GM10266 (cell line): ENCODE results near the gene CTDSP2.

Source experiments
- DNase-seq: peaks from one replicate; pipeline ENCODE4 v3.0.0; 2012; ENCODE audit errors: extremely low spot score
- CTCF ChIP-seq: IDR thresholded peaks from 2 replicates; pipeline ENCODE4 v1.5.1; 2012; ENCODE audit warnings: mild to moderate bottlenecking, low read depth; ENCODE audit not compliant: control insufficient read depth, insufficient read depth; ENCODE audit errors: missing control alignments

CTDSP2 gene

GRCh38 chr12:57846577-57847319 is at the start of gene CTDSP2:
Gene CTDSP2, minus strand, starts transcription at chr12:57846729. Its CDS starts 294 bp downstream, at chr12:57846435.
- peak; percentile 98 for DNase-seq

DNA sequence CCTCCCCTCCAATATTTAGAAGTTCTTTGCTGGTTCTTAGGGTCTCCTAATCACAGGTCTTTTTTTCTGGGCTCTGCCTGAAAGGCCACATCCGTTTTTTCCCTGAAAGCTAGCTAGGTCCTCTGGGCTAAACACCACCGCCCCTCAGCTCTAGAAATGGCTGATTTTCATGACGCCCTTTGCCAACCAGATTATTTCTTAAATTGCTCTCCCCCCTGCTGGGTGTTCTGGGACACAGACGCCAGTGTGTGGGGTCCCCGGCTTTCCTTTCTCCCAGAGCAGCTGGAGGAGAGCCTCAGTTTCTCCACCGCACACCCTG is 49.5 kb upstream of the CTDSP2 start:
- TF ChIP-seq CTCF, result no peak
- no peak for DNase-seq

More at GRCh38 chr12:57846577-57847319, at the start of gene CTDSP2:
- no peak for TF ChIP-seq CTCF

DNA sequence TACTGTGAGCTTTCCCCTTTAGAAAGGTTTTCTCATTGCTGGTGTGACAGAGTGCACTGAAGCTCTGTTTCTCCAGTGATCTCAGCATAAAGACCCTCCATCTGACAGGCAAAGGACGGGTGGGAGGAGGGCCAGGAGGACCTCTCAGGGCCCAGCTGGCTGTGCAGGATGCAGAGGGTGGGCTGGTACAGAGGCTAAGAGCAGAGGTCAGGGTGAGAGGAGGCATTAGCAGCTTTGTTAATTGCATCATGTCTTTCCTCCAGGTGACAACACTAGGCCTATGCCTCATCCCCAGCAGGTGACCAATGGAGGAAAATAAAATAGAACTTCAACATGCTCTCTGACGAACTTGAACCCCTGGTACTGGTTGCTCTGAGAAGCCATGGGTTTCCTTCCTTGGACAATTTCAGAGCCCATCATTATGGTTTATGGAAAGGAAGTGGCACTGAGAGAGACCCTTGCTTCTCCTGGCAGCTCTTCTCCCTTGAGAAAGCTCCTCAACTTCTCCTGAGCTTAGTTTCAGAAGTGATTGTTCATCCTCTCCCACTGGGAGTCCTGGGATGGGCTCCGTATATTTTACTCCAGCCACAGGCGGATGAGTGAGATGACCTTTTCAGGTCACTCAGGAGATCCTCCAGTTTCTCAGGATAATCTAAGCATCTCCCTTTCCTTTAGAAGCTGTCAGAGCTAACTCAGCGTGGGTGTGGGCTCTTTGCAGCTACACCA is 49.0 kb upstream of the CTDSP2 start:
- DNase-seq, result no peak
- no peak for TF ChIP-seq CTCF

DNA sequence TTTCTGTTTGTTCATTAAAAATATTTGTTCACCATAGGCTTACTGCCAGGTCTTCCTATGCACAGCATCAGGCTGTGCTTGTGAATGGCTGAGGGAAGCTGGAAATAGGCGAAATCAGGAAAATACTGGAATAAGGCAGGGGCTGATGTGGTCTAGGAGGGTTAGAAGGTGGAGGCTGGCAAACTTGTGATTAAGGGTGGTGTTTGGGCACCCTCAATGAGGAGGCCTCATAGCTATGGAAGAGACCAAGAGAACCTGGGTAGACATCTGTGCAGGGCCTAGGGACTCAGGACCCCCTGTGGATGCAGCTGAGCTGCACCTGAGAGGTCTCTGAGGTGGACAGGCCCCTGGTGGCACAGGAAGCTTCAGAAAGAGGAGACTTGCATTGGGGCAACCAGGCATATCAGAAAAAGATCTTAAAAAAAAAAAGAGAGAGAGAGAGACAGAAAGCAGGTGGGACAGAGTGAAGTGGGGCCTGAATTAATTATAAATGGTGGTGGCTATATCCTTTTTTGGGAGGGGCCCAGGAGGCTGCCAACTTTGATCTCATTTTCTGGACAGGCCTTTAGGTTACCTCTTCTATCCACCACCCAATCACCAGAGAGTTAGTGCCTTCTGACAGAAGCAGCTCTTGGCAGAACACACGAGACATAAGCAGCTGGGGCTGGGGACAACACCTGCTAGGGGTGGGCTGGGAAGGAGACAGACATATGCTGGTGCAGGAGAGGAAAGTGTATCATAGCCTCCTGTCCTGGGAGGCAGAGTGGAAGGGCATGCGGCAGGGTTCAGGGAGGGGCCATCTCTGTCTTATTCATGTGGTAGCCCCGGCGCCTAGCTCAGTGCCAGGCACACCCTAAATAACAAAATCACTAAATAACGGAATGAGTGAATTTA is 48.1 kb upstream of the CTDSP2 start:
- no peak for DNase-seq
- TF ChIP-seq CTCF, result no peak

DNA sequence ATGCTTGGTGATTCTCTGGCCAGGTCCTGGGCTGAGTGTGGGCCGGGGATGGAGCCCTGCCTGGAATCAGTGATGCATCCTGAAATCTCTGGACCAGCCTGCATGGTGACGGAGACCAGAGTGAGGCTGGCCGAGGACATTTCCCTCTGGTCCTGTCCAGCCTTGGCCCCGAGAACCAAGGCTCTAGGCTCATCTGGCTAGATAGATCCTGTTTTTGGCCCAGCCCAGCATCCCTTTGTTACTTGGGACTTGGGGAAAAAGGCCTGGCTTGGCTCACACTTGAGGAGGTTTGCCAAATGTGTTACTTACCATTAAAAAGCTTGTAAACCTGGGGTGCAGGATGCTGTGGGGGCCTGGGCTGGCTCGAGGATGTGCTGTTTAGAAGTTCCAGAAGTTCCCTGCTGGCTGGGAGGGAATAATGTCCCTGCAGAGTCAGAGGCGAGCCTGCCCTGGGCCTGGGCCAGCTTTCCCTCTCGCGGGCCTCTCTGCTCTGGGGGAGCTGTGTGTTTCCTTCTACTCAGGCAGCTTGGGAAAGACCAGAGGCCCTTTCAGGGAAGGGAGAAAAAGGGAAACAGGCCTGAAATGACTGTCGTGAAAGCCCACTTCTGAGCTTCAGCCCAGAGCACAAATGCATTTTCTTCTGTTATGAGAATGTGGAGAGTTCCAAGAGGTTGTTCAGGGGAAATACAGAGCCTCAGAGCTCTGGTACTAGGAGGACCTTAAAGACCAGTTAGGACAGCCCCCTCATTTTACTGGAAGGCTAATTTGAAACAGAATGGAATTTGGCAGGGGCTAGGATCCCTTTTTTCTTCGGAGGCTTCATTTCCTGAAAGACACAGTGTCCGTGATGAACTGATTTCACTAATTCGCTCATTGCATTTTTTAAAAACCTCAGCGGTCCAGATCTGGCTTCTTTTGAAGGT is 47.2 kb upstream of the CTDSP2 start:
- no peak for TF ChIP-seq CTCF
- DNase-seq, result no peak

DNA sequence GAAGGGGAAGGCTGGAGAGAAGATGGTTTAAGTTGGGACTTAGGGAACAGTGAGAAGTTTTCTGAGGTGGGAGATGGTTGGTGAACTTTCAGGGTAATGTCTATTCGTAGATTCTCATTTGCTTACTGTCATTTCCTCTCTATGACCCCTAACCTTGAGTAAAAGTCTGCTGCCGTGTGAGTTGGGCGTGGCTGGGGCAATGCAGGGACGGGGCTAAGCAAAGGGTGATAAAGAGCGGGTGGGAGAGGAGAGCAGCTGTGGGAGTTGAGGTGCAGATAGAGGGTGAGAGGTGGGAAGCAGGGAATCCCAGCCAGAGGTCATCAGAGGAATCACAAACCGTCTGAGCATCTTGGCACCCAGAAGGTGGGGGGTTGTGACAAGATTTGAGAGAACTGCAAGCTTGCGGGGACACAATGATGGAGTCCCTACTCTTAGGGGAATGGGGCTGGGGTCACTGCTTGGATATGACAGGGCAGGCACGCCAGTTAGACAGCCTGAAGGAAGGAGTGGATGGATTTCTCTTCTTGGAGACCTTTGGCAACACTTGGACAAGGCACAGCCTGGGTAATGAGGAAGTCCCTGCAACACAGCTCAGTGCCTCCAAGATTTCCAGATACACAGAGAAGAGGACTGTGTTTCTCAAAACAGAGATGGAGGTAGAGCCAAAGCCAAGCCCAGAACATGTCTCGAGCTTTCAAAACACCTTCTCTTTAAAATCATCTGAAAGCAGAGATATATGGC is 45.9 kb upstream of the CTDSP2 start:
- no peak for TF ChIP-seq CTCF
- DNase-seq, result no peak
